ENCODE data around the gene DYNLRB2. TPM values are rescaled to one million over a fixed set of nuclear protein-coding genes. Genes with fewer than 3 reads are reported as not detected.

The DYNLRB2 gene
- total and polyA plus RNA-seq, 4 donors, result 0.58 to 0.92 TPM; not detected in 2

DNA sequence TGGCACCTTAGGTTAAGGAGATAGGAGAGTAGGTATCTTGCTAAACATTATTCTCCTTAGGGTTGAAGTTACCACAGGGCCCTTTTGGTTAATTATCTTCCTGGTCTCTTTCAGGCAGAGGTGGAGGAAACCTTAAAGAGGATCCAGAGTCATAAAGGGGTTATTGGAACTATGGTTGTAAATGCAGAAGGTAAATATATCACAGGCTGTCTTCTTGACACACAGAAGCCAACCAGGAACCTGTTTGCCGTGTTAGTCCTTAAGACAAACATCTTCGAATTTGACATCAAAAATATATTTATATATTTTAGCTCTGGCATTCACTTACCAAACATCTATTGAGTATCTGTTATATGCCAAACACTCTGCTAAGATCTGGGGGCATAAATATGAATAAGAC, 2.4 kb downstream of the DYNLRB2 start (continued):
- TF ChIP-seq, protein P1, sequence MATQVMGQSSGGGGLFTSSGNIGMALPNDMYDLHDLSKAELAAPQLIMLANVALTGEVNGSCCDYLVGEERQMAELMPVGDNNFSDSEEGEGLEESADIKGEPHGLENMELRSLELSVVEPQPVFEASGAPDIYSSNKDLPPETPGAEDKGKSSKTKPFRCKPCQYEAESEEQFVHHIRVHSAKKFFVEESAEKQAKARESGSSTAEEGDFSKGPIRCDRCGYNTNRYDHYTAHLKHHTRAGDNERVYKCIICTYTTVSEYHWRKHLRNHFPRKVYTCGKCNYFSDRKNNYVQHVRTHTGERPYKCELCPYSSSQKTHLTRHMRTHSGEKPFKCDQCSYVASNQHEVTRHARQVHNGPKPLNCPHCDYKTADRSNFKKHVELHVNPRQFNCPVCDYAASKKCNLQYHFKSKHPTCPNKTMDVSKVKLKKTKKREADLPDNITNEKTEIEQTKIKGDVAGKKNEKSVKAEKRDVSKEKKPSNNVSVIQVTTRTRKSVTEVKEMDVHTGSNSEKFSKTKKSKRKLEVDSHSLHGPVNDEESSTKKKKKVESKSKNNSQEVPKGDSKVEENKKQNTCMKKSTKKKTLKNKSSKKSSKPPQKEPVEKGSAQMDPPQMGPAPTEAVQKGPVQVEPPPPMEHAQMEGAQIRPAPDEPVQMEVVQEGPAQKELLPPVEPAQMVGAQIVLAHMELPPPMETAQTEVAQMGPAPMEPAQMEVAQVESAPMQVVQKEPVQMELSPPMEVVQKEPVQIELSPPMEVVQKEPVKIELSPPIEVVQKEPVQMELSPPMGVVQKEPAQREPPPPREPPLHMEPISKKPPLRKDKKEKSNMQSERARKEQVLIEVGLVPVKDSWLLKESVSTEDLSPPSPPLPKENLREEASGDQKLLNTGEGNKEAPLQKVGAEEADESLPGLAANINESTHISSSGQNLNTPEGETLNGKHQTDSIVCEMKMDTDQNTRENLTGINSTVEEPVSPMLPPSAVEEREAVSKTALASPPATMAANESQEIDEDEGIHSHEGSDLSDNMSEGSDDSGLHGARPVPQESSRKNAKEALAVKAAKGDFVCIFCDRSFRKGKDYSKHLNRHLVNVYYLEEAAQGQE (IDR thresholded peaks at IDR 0.05), result no peak

DNA sequence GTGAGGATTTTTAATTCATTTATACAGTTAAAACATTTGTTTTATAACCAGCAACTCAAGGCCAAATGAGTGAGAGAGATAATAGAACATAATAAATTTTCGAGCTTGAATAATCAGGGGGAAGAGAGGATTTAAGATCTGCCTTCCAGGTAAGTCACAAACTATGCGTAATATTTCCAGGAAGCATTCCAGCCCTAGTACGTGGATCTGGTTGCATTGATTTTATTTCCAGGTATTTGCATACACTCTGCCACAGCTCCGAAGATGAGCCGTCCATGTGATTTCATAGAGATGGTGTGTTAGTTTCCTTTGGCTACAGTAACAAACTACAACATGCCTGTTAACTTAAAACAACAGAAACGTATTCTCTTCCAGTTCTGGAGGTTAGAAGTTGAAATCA, 3.5 kb downstream of the DYNLRB2 start:
- 43% methylated on average over 6 of the region's 6 CpGs for WGBS
- no peak for DNase-seq (ENCODE audit: low spot score)
- Histone ChIP-seq H3K9me3 (ENCODE audit: control insufficient read depth in 4 of 4, low read length in 3 of 4) (no peaks in the 10 kb centered on the region), H3K27me3 (ENCODE audit: control insufficient read depth in 4 of 4, insufficient read depth in 4 of 4, low read length in 3 of 4) (no peaks in the 10 kb centered on the region), H3K27ac (ENCODE audit: low read depth in 1 of 2, low read length in 2 of 2) (no peak overlapping the region), H3K36me3 (ENCODE audit: control insufficient read depth in 4 of 4, insufficient read depth in 3 of 4, low read depth in 1 of 4, low read length in 3 of 4) (no peaks in the 10 kb centered on the region), H3K9ac (ENCODE audit: low read depth in 1 of 2, low read length in 2 of 2) (no peak overlapping the region), H3K4me3 (ENCODE audit: low read depth in 1 of 3, low read length in 3 of 3) (no peak overlapping the region), H3K4me1 (ENCODE audit: control insufficient read depth in 4 of 4, insufficient read depth in 4 of 4, low read length in 3 of 4) (peaks cover 2 to 13% (median 6%) of the 10 kb centered on the region in 4 donors)
- TF ChIP-seq RAD21 (IDR thresholded peaks at IDR 0.05) (no peak), RXRA (IDR thresholded peaks at IDR 0.05) (no peak), YY1 (IDR thresholded peaks at IDR 0.05) (no peak), HNF4G (IDR thresholded peaks at IDR 0.05) (no peak), NR2F2 (IDR thresholded peaks at IDR 0.05) (no peak), SP1 (IDR thresholded peaks at IDR 0.05) (no peak)
- TF ChIP-seq, protein P1 (IDR thresholded peaks at IDR 0.05), result no peak

DNA sequence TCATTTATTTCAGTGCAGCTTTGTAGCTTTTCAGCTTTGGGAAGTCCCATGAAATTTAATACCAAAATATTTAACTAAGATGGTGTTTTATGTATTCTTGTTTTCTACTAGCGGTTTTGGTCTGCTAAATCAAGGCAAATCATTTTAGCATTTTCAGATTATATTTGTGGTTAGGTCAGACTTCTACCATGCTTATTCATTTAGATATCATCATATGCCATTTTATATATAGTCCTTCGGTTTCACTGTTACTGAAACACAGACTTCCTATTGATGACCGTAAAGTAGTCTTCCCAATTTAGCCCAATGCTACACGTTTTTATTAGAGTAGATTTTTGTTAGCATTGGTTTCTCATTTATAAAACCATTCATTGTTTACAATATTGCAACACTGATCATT, 5.5 kb downstream of the DYNLRB2 start:
- Histone ChIP-seq H3K9ac (ENCODE audit: low read depth in 1 of 2, low read length in 2 of 2) (no peak overlapping the region), H3K27ac (ENCODE audit: low read depth in 1 of 2, low read length in 2 of 2) (no peak overlapping the region), H3K4me1 (ENCODE audit: control insufficient read depth in 4 of 4, insufficient read depth in 4 of 4, low read length in 3 of 4) (peaks cover 2 to 4% (median 3%) of the 10 kb centered on the region in 4 donors), H3K36me3 (ENCODE audit: control insufficient read depth in 4 of 4, insufficient read depth in 3 of 4, low read depth in 1 of 4, low read length in 3 of 4) (no peaks in the 10 kb centered on the region), H3K4me3 (ENCODE audit: low read depth in 1 of 3, low read length in 3 of 3) (no peak overlapping the region), H3K27me3 (ENCODE audit: control insufficient read depth in 4 of 4, insufficient read depth in 4 of 4, low read length in 3 of 4) (no peaks in the 10 kb centered on the region), H3K9me3 (ENCODE audit: control insufficient read depth in 4 of 4, low read length in 3 of 4) (no peaks in the 10 kb centered on the region)
- WGBS, result 74% methylated on average over 4 of the region's 4 CpGs
- no peak for DNase-seq (ENCODE audit: low spot score)
- TF ChIP-seq, protein P1 (IDR thresholded peaks at IDR 0.05), result no peak
- no peak for TF ChIP-seq RAD21 (IDR thresholded peaks at IDR 0.05)
- TF ChIP-seq EGR1 (IDR thresholded peaks at IDR 0.05; ENCODE audit: low read depth in 2 of 2), result no peak
- TF ChIP-seq, protein P2, sequence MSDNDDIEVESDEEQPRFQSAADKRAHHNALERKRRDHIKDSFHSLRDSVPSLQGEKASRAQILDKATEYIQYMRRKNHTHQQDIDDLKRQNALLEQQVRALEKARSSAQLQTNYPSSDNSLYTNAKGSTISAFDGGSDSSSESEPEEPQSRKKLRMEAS (IDR thresholded peaks at IDR 0.05), result no peak
- no peak for TF ChIP-seq TAF1 (conservative IDR thresholded peaks at IDR 0.05)
- TF ChIP-seq, protein P3, sequence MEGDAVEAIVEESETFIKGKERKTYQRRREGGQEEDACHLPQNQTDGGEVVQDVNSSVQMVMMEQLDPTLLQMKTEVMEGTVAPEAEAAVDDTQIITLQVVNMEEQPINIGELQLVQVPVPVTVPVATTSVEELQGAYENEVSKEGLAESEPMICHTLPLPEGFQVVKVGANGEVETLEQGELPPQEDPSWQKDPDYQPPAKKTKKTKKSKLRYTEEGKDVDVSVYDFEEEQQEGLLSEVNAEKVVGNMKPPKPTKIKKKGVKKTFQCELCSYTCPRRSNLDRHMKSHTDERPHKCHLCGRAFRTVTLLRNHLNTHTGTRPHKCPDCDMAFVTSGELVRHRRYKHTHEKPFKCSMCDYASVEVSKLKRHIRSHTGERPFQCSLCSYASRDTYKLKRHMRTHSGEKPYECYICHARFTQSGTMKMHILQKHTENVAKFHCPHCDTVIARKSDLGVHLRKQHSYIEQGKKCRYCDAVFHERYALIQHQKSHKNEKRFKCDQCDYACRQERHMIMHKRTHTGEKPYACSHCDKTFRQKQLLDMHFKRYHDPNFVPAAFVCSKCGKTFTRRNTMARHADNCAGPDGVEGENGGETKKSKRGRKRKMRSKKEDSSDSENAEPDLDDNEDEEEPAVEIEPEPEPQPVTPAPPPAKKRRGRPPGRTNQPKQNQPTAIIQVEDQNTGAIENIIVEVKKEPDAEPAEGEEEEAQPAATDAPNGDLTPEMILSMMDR (IDR thresholded peaks at IDR 0.05; ENCODE audit: low read depth, low read length, missing input control), result no peak
- no peak for TF ChIP-seq SP1 (IDR thresholded peaks at IDR 0.05)
- no peak for TF ChIP-seq HNF4G (IDR thresholded peaks at IDR 0.05)
- TF ChIP-seq FOXA1 (IDR thresholded peaks at IDR 0.05), result no peak
- no peak for TF ChIP-seq YY1 (IDR thresholded peaks at IDR 0.05)
- TF ChIP-seq, protein P4, sequence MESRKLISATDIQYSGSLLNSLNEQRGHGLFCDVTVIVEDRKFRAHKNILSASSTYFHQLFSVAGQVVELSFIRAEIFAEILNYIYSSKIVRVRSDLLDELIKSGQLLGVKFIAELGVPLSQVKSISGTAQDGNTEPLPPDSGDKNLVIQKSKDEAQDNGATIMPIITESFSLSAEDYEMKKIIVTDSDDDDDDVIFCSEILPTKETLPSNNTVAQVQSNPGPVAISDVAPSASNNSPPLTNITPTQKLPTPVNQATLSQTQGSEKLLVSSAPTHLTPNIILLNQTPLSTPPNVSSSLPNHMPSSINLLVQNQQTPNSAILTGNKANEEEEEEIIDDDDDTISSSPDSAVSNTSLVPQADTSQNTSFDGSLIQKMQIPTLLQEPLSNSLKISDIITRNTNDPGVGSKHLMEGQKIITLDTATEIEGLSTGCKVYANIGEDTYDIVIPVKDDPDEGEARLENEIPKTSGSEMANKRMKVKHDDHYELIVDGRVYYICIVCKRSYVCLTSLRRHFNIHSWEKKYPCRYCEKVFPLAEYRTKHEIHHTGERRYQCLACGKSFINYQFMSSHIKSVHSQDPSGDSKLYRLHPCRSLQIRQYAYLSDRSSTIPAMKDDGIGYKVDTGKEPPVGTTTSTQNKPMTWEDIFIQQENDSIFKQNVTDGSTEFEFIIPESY (IDR thresholded peaks at IDR 0.05), result no peak
- TF ChIP-seq RXRA (IDR thresholded peaks at IDR 0.05), result no peak
- TF ChIP-seq JUND (IDR thresholded peaks at IDR 0.05), result no peak
- no peak for TF ChIP-seq FOXA2 (IDR thresholded peaks at IDR 0.05)
